Stimulated activated naive B cell treated with anti-CD40 and anti-IgM and Interleukin-4, amounts not matched to agents 10 μg/mL and 1 μg/mL and 100 μg/mL, for 72 hours (primary cell): ENCODE data around the gene ERBIN.
"Not testable (repeated sequence)": the region's sequence is repeated elsewhere in the genome, so short reads cannot be mapped to it uniquely, and the experiment has no call there.

Source experiments
- ATAC-seq, 2 donors: fragments of 150-1000 bp; cut with Tn5 transposase; replicated peaks; 2 replicates each; pipeline ENCODE4 v1.10.0; 2021; ENCODE audit warnings: moderate library complexity in 1 of 2
- DNase-seq: peaks from one replicate; pipeline ENCODE4 v3.0.0; 2021
- H3K27ac Mint-ChIP-seq: one replicate; pipeline ENCODE4 v1.8.0; 2022; ENCODE audit warnings: mild to moderate bottlenecking, mixed read lengths
- H3K27me3 Mint-ChIP-seq, 2 donors: one replicate each; pipeline ENCODE4 v1.8.0; 2022; ENCODE audit warnings: mixed read lengths in 2 of 2
- H3K36me3 Mint-ChIP-seq, 2 donors: one replicate each; pipeline ENCODE4 v1.8.0; 2022; ENCODE audit warnings: mixed read lengths in 2 of 2, mild to moderate bottlenecking in 1 of 2
- H3K4me1 Mint-ChIP-seq, 2 donors: one replicate each; pipeline ENCODE4 v1.8.0; 2022; ENCODE audit warnings: mixed read lengths in 2 of 2, mild to moderate bottlenecking in 1 of 2
- H3K4me3 Mint-ChIP-seq, 2 donors: one replicate each; pipeline ENCODE4 v1.8.0; 2022; ENCODE audit warnings: mild to moderate bottlenecking in 2 of 2, mixed read lengths in 2 of 2, moderate library complexity in 1 of 2
- H3K9me3 Mint-ChIP-seq, 2 donors: one replicate each; pipeline ENCODE4 v1.8.0; 2022; ENCODE audit warnings: mixed read lengths in 2 of 2, mild to moderate bottlenecking in 1 of 2

ERBIN gene, protein sequence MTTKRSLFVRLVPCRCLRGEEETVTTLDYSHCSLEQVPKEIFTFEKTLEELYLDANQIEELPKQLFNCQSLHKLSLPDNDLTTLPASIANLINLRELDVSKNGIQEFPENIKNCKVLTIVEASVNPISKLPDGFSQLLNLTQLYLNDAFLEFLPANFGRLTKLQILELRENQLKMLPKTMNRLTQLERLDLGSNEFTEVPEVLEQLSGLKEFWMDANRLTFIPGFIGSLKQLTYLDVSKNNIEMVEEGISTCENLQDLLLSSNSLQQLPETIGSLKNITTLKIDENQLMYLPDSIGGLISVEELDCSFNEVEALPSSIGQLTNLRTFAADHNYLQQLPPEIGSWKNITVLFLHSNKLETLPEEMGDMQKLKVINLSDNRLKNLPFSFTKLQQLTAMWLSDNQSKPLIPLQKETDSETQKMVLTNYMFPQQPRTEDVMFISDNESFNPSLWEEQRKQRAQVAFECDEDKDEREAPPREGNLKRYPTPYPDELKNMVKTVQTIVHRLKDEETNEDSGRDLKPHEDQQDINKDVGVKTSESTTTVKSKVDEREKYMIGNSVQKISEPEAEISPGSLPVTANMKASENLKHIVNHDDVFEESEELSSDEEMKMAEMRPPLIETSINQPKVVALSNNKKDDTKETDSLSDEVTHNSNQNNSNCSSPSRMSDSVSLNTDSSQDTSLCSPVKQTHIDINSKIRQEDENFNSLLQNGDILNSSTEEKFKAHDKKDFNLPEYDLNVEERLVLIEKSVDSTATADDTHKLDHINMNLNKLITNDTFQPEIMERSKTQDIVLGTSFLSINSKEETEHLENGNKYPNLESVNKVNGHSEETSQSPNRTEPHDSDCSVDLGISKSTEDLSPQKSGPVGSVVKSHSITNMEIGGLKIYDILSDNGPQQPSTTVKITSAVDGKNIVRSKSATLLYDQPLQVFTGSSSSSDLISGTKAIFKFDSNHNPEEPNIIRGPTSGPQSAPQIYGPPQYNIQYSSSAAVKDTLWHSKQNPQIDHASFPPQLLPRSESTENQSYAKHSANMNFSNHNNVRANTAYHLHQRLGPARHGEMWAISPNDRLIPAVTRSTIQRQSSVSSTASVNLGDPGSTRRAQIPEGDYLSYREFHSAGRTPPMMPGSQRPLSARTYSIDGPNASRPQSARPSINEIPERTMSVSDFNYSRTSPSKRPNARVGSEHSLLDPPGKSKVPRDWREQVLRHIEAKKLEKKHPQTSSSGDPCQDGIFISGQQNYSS (N-terminal part only)

DNA sequence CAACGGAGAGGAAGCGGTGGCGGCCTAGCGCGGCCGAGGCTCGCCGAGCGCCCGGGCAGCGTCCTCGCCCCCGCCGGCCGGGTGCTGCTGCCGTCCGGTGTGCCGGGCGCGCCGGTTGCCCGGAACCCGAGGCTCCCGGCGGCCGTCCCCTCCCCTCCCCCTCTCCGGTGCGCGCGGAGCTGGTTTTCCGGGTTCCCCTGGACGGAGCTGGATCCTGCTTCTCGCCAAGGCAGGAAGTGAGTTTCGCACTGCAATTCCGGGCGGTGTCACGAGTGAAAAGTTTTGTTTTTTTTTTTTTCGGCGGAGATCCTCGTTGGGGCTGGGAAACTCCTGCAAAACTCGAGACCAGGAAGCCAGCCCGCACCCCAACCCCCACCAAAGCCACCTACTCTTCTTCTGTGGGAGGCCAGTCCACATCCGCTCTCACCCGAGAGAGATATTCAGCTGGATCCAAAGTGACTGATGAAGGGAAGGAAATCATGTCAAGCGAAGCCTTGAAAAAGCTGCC is at the start of gene ERBIN:
TSS of gene ERBIN (plus strand) at position 300 of the 508 bp plus-strand sequence. CDS start 66,144 bp downstream, outside the sequence.
- DNase-seq (peak; percentile 50), ATAC-seq (peak; percentile 19 to 22)
- peaks cover 11 to 36% of the 10 kb centered on the region in 2 donors for H3K4me1 Mint-ChIP-seq

DNA sequence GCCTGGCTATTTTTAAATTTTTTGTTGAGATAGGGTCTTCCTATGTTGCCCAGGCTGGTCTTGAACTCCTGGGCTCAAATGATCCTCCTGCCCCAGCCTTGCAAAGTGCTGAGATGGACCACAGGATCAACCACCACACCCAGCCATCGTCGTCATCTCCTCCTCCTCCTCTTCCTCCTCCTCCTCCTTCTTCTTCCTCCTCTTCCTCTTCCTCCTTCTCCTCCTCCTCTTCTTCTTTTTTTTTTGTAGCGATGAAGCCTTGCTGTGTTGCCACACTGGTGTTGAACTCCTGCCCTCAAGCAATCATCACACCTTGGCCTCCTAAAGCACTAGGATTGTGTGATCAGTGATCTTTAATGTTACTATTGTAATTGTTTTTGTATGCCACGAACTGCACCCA is 49.4 kb upstream of the ERBIN start:
- H3K27me3 Mint-ChIP-seq, result no peaks in the 10 kb centered on the region
- H3K36me3 Mint-ChIP-seq, result peaks cover 2 to 3% of the 10 kb centered on the region in 2 donors
- peaks cover 7 to 8% of the 10 kb centered on the region in 2 donors for H3K9me3 Mint-ChIP-seq
- DNase-seq (no peak), ATAC-seq (no peak)
- no peak overlapping the region for H3K27ac Mint-ChIP-seq
- H3K4me1 Mint-ChIP-seq, result no peaks in the 10 kb centered on the region
- no peak overlapping the region for H3K4me3 Mint-ChIP-seq

More for the DNA sequence above, at the start of gene ERBIN:
- Mint-ChIP-seq H3K36me3 (peaks cover 8 to 15% of the 10 kb centered on the region in 2 donors), H3K27ac (peak within 1 kb of the TSS; percentile 100), H3K27me3 (no peaks in the 10 kb centered on the region), H3K9me3 (no peaks in the 10 kb centered on the region), H3K4me3 (peak within 1 kb of the TSS; percentile 98 to 100)

DNA sequence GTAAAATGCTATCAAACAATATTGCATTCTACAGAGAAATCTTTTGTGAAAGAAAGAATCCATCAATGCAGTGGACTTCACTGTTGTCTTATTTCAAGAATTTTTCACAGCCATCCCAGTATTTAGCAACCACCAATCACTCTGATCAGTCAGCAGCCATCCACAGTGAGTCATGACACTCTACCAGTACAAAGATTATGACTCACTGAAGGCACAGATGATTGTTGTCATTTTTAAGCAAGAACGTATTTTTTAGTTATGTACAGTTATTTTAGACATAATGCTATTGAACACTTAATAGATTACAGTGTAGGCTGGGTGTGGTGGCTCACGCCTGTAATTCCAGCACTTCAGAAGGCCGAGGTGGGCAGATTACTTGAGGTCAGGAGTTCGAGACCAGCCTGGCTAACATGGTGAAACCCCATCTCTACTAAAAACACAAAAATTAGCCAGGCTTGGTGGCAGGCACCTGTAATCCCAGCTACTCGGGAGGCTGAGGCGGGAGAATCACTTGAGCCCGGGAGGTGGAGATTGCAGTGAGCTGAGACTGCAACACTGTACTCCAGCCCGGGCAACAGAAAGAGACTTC is 46.6 kb upstream of the ERBIN start:
- not testable (repeated sequence) for ATAC-seq, H3K4me3 Mint-ChIP-seq, H3K36me3 Mint-ChIP-seq, H3K4me1 Mint-ChIP-seq, H3K9me3 Mint-ChIP-seq, H3K27me3 Mint-ChIP-seq, H3K27ac Mint-ChIP-seq, DNase-seq

DNA sequence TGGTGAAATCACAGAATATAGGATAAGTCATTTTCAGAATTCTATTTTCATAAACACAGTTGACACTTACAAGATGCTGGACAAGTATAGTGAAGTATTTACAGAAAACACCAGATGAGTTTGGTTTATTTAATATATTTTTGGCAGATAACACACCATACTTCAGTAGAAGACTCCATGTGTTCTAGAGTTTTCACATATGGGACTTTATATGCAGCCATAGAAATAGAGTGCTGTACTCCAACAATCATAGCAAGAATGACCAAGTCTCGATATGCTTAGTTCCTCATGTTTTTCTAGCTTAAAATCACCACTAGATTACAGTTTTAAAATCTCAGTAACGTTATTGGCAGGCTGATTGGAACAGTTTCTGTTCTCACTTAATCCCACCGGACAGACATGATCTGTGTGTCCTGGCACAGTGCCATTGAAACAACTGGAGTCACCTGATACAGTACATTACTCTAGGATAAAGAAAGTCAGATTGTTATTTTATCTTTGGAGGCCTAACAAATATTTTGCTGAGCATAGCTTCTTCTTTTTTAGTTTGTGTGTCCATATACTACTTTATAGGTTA is 45.8 kb upstream of the ERBIN start:
- DNase-seq, result no peak
- ATAC-seq, result no peak
- peaks cover 7 to 8% of the 10 kb centered on the region in 2 donors for H3K9me3 Mint-ChIP-seq
- no peak overlapping the region for H3K27ac Mint-ChIP-seq
- H3K4me3 Mint-ChIP-seq, result no peak overlapping the region
- no peaks in the 10 kb centered on the region for H3K4me1 Mint-ChIP-seq
- peaks cover 2 to 3% of the 10 kb centered on the region in 2 donors for H3K36me3 Mint-ChIP-seq
- no peaks in the 10 kb centered on the region for H3K27me3 Mint-ChIP-seq

DNA sequence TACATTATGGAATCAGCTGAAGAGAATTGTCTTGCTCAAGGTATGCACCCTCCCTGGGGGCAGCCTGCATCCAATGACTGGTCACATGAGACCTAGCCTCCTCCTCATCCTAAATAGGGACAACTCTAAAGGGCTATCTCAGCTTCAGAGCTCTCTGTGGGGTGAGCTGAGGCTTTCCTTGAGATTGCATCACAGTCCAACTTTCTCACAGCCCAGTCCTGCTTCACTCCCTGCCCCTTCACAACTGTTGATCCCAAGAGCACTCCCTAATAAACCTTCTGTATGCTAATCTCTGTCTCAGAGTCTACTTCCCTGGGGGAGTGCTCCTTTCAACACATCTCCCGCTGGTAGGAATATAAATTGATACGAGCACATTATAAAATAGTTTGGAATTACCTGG is 44.1 kb upstream of the ERBIN start:
- Mint-ChIP-seq H3K4me1 (no peaks in the 10 kb centered on the region), H3K9me3 (peaks cover 4 to 6% of the 10 kb centered on the region in 2 donors), H3K27ac (no peak overlapping the region), H3K36me3 (no peaks in the 10 kb centered on the region), H3K4me3 (no peak overlapping the region), H3K27me3 (peaks cover 3 to 5% of the 10 kb centered on the region in 2 donors)
- ATAC-seq, result no peak
- no peak for DNase-seq

DNA sequence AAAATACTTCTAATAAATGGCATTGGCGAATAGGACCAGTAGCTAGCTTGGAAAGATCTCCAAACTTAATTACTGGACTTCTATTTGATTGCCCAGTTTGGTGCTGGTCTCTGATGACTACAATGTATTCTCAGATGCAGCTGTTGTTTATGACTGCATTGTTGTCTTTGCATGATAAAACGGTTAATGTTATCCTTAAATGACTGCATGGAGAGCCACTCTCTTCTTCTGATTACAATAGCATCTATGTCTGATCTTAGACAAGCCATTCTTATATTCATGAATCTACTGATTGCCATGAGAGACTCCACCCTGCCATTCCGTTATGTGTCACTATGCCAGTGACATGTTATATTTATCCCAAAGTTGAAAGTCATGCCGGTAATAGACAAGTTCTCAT is 42.9 kb upstream of the ERBIN start:
- no peak overlapping the region for H3K27ac Mint-ChIP-seq
- H3K27me3 Mint-ChIP-seq, result peaks cover 3 to 5% of the 10 kb centered on the region in 2 donors
- no peaks in the 10 kb centered on the region for H3K4me1 Mint-ChIP-seq
- no peak for ATAC-seq
- no peak for DNase-seq
- H3K36me3 Mint-ChIP-seq, result no peaks in the 10 kb centered on the region
- no peak overlapping the region for H3K4me3 Mint-ChIP-seq
- H3K9me3 Mint-ChIP-seq, result peaks cover 1 to 2% of the 10 kb centered on the region in 2 donors

DNA sequence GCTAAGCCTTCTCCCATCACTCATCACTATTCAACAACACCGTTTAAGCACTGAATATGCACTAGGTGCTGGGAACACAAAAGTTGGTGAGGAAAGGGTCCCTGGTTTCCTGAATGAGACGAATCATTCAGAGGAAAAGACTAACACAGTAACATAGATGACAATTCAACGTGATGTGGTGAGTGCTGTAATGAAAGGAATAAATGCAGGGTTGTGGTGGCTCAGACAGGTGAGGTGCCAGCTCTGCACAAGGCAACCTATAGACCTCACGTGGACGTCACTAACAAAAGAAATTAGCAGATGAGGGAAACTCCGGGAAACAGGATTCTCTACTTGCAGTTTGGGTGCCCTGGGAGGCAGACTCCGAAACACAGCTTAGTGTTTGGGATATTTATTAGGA is 40.0 kb upstream of the ERBIN start:
- ATAC-seq, result no peak
- Mint-ChIP-seq H3K36me3 (no peaks in the 10 kb centered on the region), H3K9me3 (no peaks in the 10 kb centered on the region), H3K4me3 (no peak overlapping the region), H3K4me1 (no peaks in the 10 kb centered on the region), H3K27ac (no peak overlapping the region), H3K27me3 (peaks cover 3 to 5% of the 10 kb centered on the region in 2 donors)
- DNase-seq, result no peak

DNA sequence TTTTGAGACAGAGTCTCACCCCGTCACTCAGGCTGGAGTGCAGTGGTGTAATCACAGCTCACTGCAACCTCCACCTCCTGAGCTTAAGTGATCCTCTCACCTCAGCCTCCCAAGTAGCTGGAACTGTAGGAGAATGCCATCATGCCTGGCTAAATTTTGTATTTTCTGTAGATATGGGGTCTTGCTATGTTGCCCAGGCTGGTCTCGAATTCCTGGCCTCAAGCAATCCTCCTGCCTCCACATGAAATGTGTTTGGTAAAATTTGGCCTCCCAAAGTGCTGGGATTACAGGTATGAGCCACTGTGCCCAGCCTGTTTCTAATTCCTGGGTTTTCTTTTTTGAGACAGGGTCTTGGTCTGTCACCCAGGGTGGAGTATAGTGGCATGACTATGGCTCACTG is 34.4 kb upstream of the ERBIN start:
- H3K4me3 Mint-ChIP-seq, H3K27ac Mint-ChIP-seq, ATAC-seq, H3K27me3 Mint-ChIP-seq, DNase-seq, H3K4me1 Mint-ChIP-seq, H3K36me3 Mint-ChIP-seq, H3K9me3 Mint-ChIP-seq: not testable (repeated sequence)

DNA sequence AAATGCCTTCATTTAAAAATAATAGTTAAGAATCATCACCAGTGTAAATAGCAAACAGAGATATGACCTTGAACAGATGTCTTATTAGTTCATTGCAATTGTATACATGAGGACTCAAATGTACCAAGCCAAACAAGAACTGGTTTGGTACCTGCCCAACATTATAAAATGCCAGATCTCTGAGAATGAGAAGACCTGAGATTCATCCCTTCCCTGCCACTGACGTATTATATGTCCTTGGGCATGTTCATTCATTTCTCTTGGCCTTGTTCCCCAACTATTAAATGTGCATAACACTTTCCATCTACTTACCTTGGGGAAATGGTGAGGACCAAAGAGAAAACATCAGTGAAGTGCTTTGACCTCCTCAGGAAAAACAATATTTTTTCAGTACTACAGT is 33.6 kb upstream of the ERBIN start:
- DNase-seq (no peak), ATAC-seq (no peak)
- Mint-ChIP-seq H3K27ac (no peak overlapping the region), H3K9me3 (no peaks in the 10 kb centered on the region), H3K27me3 (no peaks in the 10 kb centered on the region), H3K4me1 (no peaks in the 10 kb centered on the region), H3K4me3 (no peak overlapping the region), H3K36me3 (no peaks in the 10 kb centered on the region)

DNA sequence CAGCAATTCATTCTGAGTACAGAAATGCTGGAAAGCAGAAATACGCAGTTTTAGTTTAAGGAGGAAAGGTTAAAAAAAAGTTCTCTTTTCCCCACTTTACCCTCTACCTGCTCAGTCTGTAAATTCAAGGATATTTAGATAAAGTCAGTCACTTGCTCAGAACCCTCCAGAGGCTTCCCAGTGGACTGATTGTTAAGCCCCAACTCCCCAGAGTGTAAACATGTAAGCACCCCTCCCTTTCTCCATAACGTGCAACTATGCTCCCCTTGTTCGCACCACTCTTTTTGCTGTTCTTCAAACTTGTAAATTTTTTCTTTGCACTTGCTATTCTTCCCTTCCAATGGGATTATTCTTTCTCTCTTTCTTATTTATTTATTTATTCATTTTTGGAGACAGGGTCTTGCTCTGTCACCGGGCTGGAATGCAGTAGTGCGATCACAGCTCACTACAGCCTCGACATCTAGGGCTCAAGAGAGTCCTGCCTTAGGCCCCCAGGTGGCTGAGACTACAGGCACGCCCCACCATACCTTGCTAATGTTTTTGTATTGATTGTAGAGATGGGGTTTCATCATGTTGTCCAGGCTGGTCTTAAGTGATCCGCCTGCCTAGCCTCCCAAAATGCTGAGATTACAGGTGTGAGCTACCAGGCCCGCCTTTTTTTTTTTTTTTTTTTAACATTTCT is 32.5 kb upstream of the ERBIN start:
- no peak for DNase-seq
- Mint-ChIP-seq H3K4me3 (no peak overlapping the region), H3K9me3 (no peaks in the 10 kb centered on the region), H3K27ac (no peak overlapping the region), H3K4me1 (no peaks in the 10 kb centered on the region), H3K27me3 (no peaks in the 10 kb centered on the region), H3K36me3 (no peaks in the 10 kb centered on the region)
- ATAC-seq, result no peak

DNA sequence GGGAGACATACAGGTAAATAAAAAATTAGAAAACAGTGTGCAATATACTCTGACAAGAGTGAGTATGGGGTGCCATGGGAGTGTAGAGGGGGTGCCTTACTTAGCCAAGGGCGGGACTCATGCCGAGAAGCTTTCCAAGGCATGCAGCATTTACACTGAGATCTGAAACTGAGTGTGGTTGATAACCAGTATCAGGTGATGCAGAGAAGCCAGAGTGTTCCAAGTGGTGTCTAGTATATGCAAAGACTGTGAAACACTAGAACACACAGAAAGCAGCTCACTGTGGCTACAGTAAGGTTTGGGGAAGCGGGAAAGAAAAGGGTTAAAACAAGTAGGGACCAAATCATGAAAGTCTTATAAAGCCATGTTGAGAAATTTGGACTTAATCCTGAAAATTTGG is 30.5 kb upstream of the ERBIN start:
- H3K36me3 Mint-ChIP-seq, result no peaks in the 10 kb centered on the region
- no peak overlapping the region for H3K27ac Mint-ChIP-seq
- H3K4me3 Mint-ChIP-seq, result no peak overlapping the region
- no peaks in the 10 kb centered on the region for H3K9me3 Mint-ChIP-seq
- no peaks in the 10 kb centered on the region for H3K4me1 Mint-ChIP-seq
- DNase-seq, result no peak
- no peaks in the 10 kb centered on the region for H3K27me3 Mint-ChIP-seq
- ATAC-seq, result no peak

DNA sequence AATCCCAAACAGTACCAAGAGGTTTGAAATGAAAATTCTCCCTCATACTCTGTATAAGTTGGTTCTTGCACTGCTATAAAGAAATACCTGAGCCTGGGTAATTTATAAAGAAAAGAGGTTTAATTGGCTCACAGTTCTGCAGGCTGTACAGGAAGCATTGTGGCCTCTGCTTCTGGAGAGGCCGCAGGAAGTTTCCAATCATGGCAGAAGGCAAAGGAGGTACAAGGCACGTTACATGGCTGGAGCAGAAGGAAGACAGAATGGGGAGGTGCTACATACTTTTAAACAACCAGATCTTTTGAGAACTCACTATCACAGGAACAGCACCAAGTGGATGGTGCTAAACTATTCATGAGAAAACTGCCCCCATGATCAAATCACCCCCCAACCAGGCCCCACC is 25.6 kb upstream of the ERBIN start:
- Mint-ChIP-seq H3K27me3 (no peaks in the 10 kb centered on the region), H3K27ac (no peak overlapping the region), H3K9me3 (no peaks in the 10 kb centered on the region), H3K4me1 (no peaks in the 10 kb centered on the region), H3K4me3 (no peak overlapping the region), H3K36me3 (no peaks in the 10 kb centered on the region)
- no peak for ATAC-seq
- no peak for DNase-seq

DNA sequence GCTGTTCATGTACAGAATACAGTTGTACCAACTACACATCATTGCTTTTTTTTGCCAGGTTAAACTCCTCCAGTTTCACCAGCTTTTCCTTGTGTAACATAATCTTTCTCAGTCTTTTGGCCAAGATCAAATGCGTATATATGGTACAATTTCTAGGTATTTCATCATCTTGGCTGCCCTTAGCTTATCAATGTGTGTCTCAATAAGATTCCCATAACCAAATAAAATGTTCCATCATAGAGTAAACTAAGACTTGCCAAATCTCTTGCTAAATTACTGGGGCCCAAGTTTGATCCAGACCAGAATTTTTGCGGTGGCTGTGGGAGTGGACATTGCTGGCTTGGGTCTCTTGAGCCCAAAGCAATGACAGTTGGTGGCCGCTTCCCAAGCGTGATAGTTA is 24.3 kb upstream of the ERBIN start:
- no peak for ATAC-seq
- DNase-seq, result no peak
- Mint-ChIP-seq H3K4me1 (no peaks in the 10 kb centered on the region), H3K36me3 (no peaks in the 10 kb centered on the region), H3K27me3 (no peaks in the 10 kb centered on the region), H3K27ac (no peak overlapping the region), H3K9me3 (no peaks in the 10 kb centered on the region), H3K4me3 (no peak overlapping the region)
